GM21529 (cell line): ENCODE results near the gene PPP2R2D.
"Not testable (repeated sequence)": the region's sequence is repeated elsewhere in the genome, so short reads cannot be mapped to it uniquely, and the experiment has no call there.

Source experiments
- ATAC-seq: cut with Tn5 transposase; IDR thresholded peaks from one replicate; pipeline ENCODE4 v1.9.1; 2021; ENCODE audit not compliant: unreplicated experiment

Gene PPP2R2D

GRCh38 chr10:131866673-131867072 lies 34.1 kb upstream of the PPP2R2D start:
- ATAC-seq: no peak

GRCh38 chr10:131868436-131868835 lies 32.4 kb upstream of the PPP2R2D start:
- ATAC-seq: no peak

GRCh38 chr10:131869344-131869743 lies 31.5 kb upstream of the PPP2R2D start:
- ATAC-seq: no peak

GRCh38 chr10:131870411-131870810 lies 30.4 kb upstream of the PPP2R2D start:
- ATAC-seq: no peak

- ATAC-seq: no peak
Measured at GRCh38 chr10:131870831-131871672, 29.8 kb upstream of the PPP2R2D start.

- ATAC-seq: no peak
Measured at GRCh38 chr10:131871673-131872005, 29.2 kb upstream of the PPP2R2D start.

GRCh38 chr10:131872011-131872826 lies 28.6 kb upstream of the PPP2R2D start:
- ATAC-seq: no peak

- no peak for ATAC-seq
Measured at GRCh38 chr10:131872827-131873375, 27.9 kb upstream of the PPP2R2D start.

- ATAC-seq: no peak
Measured at GRCh38 chr10:131874991-131875451, 25.8 kb upstream of the PPP2R2D start.

- ATAC-seq: no peak
Measured at GRCh38 chr10:131875501-131875900, 25.3 kb upstream of the PPP2R2D start.

- no peak for ATAC-seq
Measured at GRCh38 chr10:131876017-131876416, 24.8 kb upstream of the PPP2R2D start.

- no peak for ATAC-seq
Measured at GRCh38 chr10:131876508-131876907, 24.3 kb upstream of the PPP2R2D start.

GRCh38 chr10:131880016-131880590 lies 20.7 kb upstream of the PPP2R2D start:
- ATAC-seq: no peak

GRCh38 chr10:131881104-131881880 lies 19.5 kb upstream of the PPP2R2D start:
- no peak for ATAC-seq

GRCh38 chr10:131882151-131882550 lies 18.7 kb upstream of the PPP2R2D start:
- ATAC-seq: no peak

- ATAC-seq: no peak
Measured at GRCh38 chr10:131882590-131883451, 18.0 kb upstream of the PPP2R2D start.

- not testable (repeated sequence) for ATAC-seq
Measured at GRCh38 chr10:131883621-131884393, 17.0 kb upstream of the PPP2R2D start.

- ATAC-seq: peak; percentile 99
Measured at GRCh38 chr10:131885391-131886165, 15.2 kb upstream of the PPP2R2D start.
